NB4 (cell line): ENCODE data around the gene DDAH1.

Source experiments
- CTCF ChIP-seq: IDR thresholded peaks from one replicate; pipeline ENCODE4 v1.5.1; 2012; ENCODE audit warnings: low read depth, low read length
- POLR2A ChIP-seq: IDR thresholded peaks from 2 replicates; pipeline ENCODE4 v1.6.1; 2011; ENCODE audit warnings: mild to moderate bottlenecking; ENCODE audit not compliant: insufficient read length; ENCODE audit errors: extremely low read depth

- no peak for TF ChIP-seq CTCF
- no peak for TF ChIP-seq POLR2A
Measured at GRCh38 chr1:85467036-85467435, 2.1 kb upstream of the DDAH1 start.
